Measurements from ENCODE around the gene UNG. TPM values are rescaled to one million over a fixed set of nuclear protein-coding genes. Genes with fewer than 3 reads are reported as not detected.

The UNG gene
- total RNA-seq, 1 experiment from 2014 or later: 99.0 TPM

- H3K9ac ChIP-seq (ENCODE audit: low read length): no peak overlapping the region
- H4K20me1 ChIP-seq (ENCODE audit: insufficient read depth): no peaks in the 10 kb centered on the region
- ChIA-PET RAD21 (ENCODE audit: low non-redundant PET in 1 of 2, low total read pairs in 2 of 2, uncharacterized antibody in 2 of 2, unreplicated experiment in 2 of 2) (no interaction called here), CTCF (no interaction called here), POLR2A (no interaction called here)
- no peak overlapping the region for H3K4me2 ChIP-seq (ENCODE audit: low read length)
- H3K4me3 ChIP-seq (replicated peaks in 1 of 2; ENCODE audit: low read depth in 1 of 2, low read length in 2 of 2): no peak overlapping the region
- H3K27me3 ChIP-seq (ENCODE audit: insufficient read depth, low read length): no peaks in the 10 kb centered on the region
- H3K36me3 ChIP-seq (ENCODE audit: control insufficient read depth in 1 of 2, insufficient read depth in 2 of 2, low read length in 2 of 2): peaks cover 31 to 54% of the 10 kb centered on the region in 2 experiments; a peak in 3 of 4 replicates
- no TSS peak for BruUV-seq (replicated peaks)
- no peak overlapping the region for H2AFZ ChIP-seq (ENCODE audit: low read depth, low read length, poor library complexity, severe bottlenecking)
- DNase-seq (ENCODE audit: low read depth, low spot score) (no peak), ATAC-seq (no peak)
- intact Hi-C loops (cut with micrococcal nuclease): no loop called here
- no peaks in the 10 kb centered on the region for H3K9me2 ChIP-seq (ENCODE audit: insufficient read depth)
- H3K9me3 ChIP-seq (ENCODE audit: control insufficient read depth in 1 of 2, insufficient read depth in 1 of 2, low read depth in 1 of 2, low read length in 2 of 2): no peaks in the 10 kb centered on the region
- H3K27ac ChIP-seq (ENCODE audit: low read depth, low read length): no peak overlapping the region
- peaks cover 16% of the 10 kb centered on the region; the same call in 1 of the 2 replicates for H3K79me2 ChIP-seq (ENCODE audit: insufficient read depth, low read length)
- no peak for TF ChIP-seq CBX3 (IDR thresholded peaks at IDR 0.05; ENCODE audit: low read depth)
- TF ChIP-seq EZH2phosphoT487 (IDR thresholded peaks at IDR 0.05; ENCODE audit: borderline replicate concordance): no peak
- no peak for TF ChIP-seq FOSL1 (IDR thresholded peaks at IDR 0.05; ENCODE audit: low read depth)
- TF ChIP-seq RAD21 (IDR thresholded peaks at IDR 0.05; ENCODE audit: low read depth): no peak
- TF ChIP-seq ZFX (IDR thresholded peaks at IDR 0.05): no peak
- no peak for TF ChIP-seq POLR2AphosphoS5 (IDR thresholded peaks at IDR 0.05; ENCODE audit: low read depth, low read length)
- no peak for TF ChIP-seq SRF (IDR thresholded peaks at IDR 0.05; ENCODE audit: low read depth)
- no peak for TF ChIP-seq JUND (IDR thresholded peaks at IDR 0.05)
- no peak for TF ChIP-seq TCF7L2 (IDR thresholded peaks at IDR 0.05; ENCODE audit: borderline replicate concordance, extremely low read depth, insufficient read depth, insufficient read length)
- TF ChIP-seq EZH2 (IDR thresholded peaks at IDR 0.05): no peak
- TF ChIP-seq REST (IDR thresholded peaks at IDR 0.05; ENCODE audit: low read depth): no peak
- TF ChIP-seq ATF3 (IDR thresholded peaks at IDR 0.05): no peak
- H3K4me1 ChIP-seq (ENCODE audit: control insufficient read depth in 1 of 2, insufficient read depth in 2 of 2, low read length in 2 of 2): no peaks in the 10 kb centered on the region
Measured at GRCh38 chr12:109105176-109105575, 7.8 kb downstream of the UNG start.

All from HCT116 (cell line).